Measurements from ENCODE around the gene SHC2.
A peak's percentile ranks its signal among the peaks of the same experiment; 100 is the strongest.

SHC2 gene

GRCh38 chr19:460877-461720 is at the start of gene SHC2:
TSS of gene SHC2 (minus strand) at chr19:461033. CDS start at chr19:460996, 37 bp downstream.
- Mint-ChIP-seq H3K9me3 (no peaks in the 10 kb centered on the region), H3K27ac (peak within 1 kb of the TSS; percentile 92 to 97 (median 97)), H3K36me3 (ENCODE audit: low read depth) (peaks cover 10% of the 10 kb centered on the region), H3K4me3 (peak within 1 kb of the TSS; percentile 90 to 97 (median 97)), H3K4me1 (peaks cover 9% of the 10 kb centered on the region), H3K27me3 (ENCODE audit: low read depth) (peaks cover 11% of the 10 kb centered on the region)
- TF ChIP-seq CTCF (IDR thresholded peaks at IDR 0.05; ENCODE audit: unreplicated experiment in 3 of 3): no peak

GRCh38 chr19:508204-509150 is 47.6 kb upstream of the SHC2 start:
- Mint-ChIP-seq H3K36me3 (ENCODE audit: low read depth) (peaks cover 9% of the 10 kb centered on the region), H3K27me3 (ENCODE audit: low read depth) (peaks cover 1% of the 10 kb centered on the region), H3K9me3 (no peaks in the 10 kb centered on the region), H3K27ac (peak overlapping the region; percentile 62 to 95 (median 71)), H3K4me3 (peak overlapping the region; percentile 84 to 93 (median 88)), H3K4me1 (peaks cover 41% of the 10 kb centered on the region)
- no peak for TF ChIP-seq CTCF (IDR thresholded peaks at IDR 0.05; ENCODE audit: unreplicated experiment in 3 of 3)

GRCh38 chr19:507286-508203 is 46.7 kb upstream of the SHC2 start, which contains the start of gene TPGS1:
TSS of gene TPGS1 (plus strand) at chr19:507497. CDS start at chr19:507507, 10 bp downstream.
- Mint-ChIP-seq H3K9me3 (no peaks in the 10 kb centered on the region), H3K27me3 (ENCODE audit: low read depth) (peaks cover 5% of the 10 kb centered on the region), H3K27ac (peak within 1 kb of the TSS; percentile 97 to 98 (median 97)), H3K36me3 (ENCODE audit: low read depth) (peaks cover 9% of the 10 kb centered on the region), H3K4me3 (peak within 1 kb of the TSS; percentile 84 to 93 (median 88)), H3K4me1 (peaks cover 36% of the 10 kb centered on the region)
- no peak for TF ChIP-seq CTCF (IDR thresholded peaks at IDR 0.05; ENCODE audit: unreplicated experiment in 3 of 3)

GRCh38 chr19:506404-507285 is 45.8 kb upstream of the SHC2 start:
- Mint-ChIP-seq H3K27me3 (ENCODE audit: low read depth) (peaks cover 12% of the 10 kb centered on the region), H3K27ac (peak overlapping the region; percentile 97 to 98 (median 97)), H3K36me3 (ENCODE audit: low read depth) (peaks cover 9% of the 10 kb centered on the region), H3K4me1 (peaks cover 36% of the 10 kb centered on the region), H3K4me3 (peak overlapping the region; percentile 84 to 93 (median 88)), H3K9me3 (no peaks in the 10 kb centered on the region)
- TF ChIP-seq CTCF (IDR thresholded peaks at IDR 0.05; ENCODE audit: unreplicated experiment in 3 of 3): peak; percentile 98 to 99 (median 98)

All from nephron (organoid).